K562 (cell line): Measurements from ENCODE around the gene GCGR. TPM values are rescaled to one million over a fixed set of nuclear protein-coding genes. Genes with fewer than 3 reads are reported as not detected.

ENCODE experiments used
- CBX3 ChIP-seq, 2 experiments: IDR thresholded peaks; 1 replicate in 1 of 2; 2 replicates in 1 of 2; pipeline ENCODE4 v1.6.1; 2012; ENCODE audit warnings: inconsistent platforms in 2 of 2, low read length in 2 of 2, borderline replicate concordance in 1 of 2, control low read depth in 1 of 2
- CREB3 ChIP-seq: fragments of 450-650 bp; conservative IDR thresholded peaks from 2 replicates; pipeline ENCODE4 v1.6.1; 2016; ENCODE audit warnings: missing genetic modification characterization, low read depth, mild to moderate bottlenecking, missing compliant biosample characterization, moderate library complexity
- PBX2 ChIP-seq, 2 experiments: IDR thresholded peaks in 1 of 2; conservative IDR thresholded peaks in 1 of 2; 2 replicates each; pipeline ENCODE4 v1.6.1; 2016; ENCODE audit warnings: low read depth in 2 of 2, mild to moderate bottlenecking in 1 of 2, missing compliant biosample characterization in 1 of 2, missing genetic modification characterization in 1 of 2, moderate library complexity in 1 of 2
- PKNOX1 ChIP-seq: fragments of 450-650 bp; IDR thresholded peaks from 2 replicates; pipeline ENCODE4 v1.6.1; 2016
- POLR2G ChIP-seq: fragments of 200-400 bp; formaldehyde crosslinking; IDR thresholded peaks from 2 replicates; pipeline ENCODE4 v1.6.1; 2017; ENCODE audit warnings: low read depth, mild to moderate bottlenecking, antibody characterized with exemption, low read length, moderate library complexity
- ZNF280B ChIP-seq: fragments of 250-450 bp; sonication (Bioruptor Pico); IDR thresholded peaks from 2 replicates; pipeline ENCODE4 v1.5.1; 2021; ENCODE audit warnings: mild to moderate bottlenecking
- ZNF407 ChIP-seq: fragments of 450-650 bp; IDR thresholded peaks from 2 replicates; pipeline ENCODE4 v1.6.1; 2016; ENCODE audit warnings: low read depth
- polyA plus RNA-seq, 8 experiments: library from polyadenylated mRNA; depleted of rRNA in 4 of 8; stranded (reverse) in 5 of 8; unstranded in 3 of 8; fragments of >200 nt; fragmentation: Nextera tagmentation in 2 of 8; fragmentation: Illumina TruSeq in 1 of 8; extraction: Ambion mirVana in 2 of 8; extraction: Trizol in 1 of 8; gene quantifications; 2 replicates each; pipeline versions ENCODE4 v1.2.1 to v1.2.3, GENCODE V29; 2011 to 2014; ENCODE audit warnings: inconsistent platforms in 1 of 8, missing spikeins in 1 of 8
- total RNA-seq, 7 experiments: library from RNA; depleted of rRNA in 6 of 7; stranded (reverse); fragments of >200 nt in 6 of 7; fragmentation: Illumina TruSeq in 2 of 7; extraction: Trizol in 2 of 7; gene quantifications; 2 replicates each; pipeline versions ENCODE4 v1.2.1 to v1.2.3, GENCODE V29; 2011 to 2021; ENCODE audit warnings: low replicate concordance in 1 of 7

The GCGR gene
- total and polyA plus RNA-seq, 9 of the 15 experiments (the other 6 are each of a cell fraction or from before 2014, with no cell fraction given): not detected

GRCh38 chr17:81808778-81809555 is 5.0 kb downstream of the GCGR start (continued):
- TF ChIP-seq ZNF407 (no peak), POLR2G (no peak), CBX3 (IDR thresholded peaks at IDR 0.05; ENCODE audit: borderline replicate concordance in 1 of 2, low read length in 2 of 2) (peak in 1 of 2 experiments; percentile 31; a peak in 1 of 3 replicates), PKNOX1 (peak; percentile 19; the same call in 1 of the 2 replicates), PBX2 (CRISPR knock-in tag; IDR thresholded peaks at IDR 0.05; ENCODE audit: low read depth) (no peak), PBX2 (tag; conservative IDR thresholded peaks at IDR 0.05; ENCODE audit: low read depth) (peak; percentile 44), CREB3 (tag) (no peak), ZNF280B (no peak)
